ENCODE data around the gene KIF15.

The KIF15 gene, protein sequence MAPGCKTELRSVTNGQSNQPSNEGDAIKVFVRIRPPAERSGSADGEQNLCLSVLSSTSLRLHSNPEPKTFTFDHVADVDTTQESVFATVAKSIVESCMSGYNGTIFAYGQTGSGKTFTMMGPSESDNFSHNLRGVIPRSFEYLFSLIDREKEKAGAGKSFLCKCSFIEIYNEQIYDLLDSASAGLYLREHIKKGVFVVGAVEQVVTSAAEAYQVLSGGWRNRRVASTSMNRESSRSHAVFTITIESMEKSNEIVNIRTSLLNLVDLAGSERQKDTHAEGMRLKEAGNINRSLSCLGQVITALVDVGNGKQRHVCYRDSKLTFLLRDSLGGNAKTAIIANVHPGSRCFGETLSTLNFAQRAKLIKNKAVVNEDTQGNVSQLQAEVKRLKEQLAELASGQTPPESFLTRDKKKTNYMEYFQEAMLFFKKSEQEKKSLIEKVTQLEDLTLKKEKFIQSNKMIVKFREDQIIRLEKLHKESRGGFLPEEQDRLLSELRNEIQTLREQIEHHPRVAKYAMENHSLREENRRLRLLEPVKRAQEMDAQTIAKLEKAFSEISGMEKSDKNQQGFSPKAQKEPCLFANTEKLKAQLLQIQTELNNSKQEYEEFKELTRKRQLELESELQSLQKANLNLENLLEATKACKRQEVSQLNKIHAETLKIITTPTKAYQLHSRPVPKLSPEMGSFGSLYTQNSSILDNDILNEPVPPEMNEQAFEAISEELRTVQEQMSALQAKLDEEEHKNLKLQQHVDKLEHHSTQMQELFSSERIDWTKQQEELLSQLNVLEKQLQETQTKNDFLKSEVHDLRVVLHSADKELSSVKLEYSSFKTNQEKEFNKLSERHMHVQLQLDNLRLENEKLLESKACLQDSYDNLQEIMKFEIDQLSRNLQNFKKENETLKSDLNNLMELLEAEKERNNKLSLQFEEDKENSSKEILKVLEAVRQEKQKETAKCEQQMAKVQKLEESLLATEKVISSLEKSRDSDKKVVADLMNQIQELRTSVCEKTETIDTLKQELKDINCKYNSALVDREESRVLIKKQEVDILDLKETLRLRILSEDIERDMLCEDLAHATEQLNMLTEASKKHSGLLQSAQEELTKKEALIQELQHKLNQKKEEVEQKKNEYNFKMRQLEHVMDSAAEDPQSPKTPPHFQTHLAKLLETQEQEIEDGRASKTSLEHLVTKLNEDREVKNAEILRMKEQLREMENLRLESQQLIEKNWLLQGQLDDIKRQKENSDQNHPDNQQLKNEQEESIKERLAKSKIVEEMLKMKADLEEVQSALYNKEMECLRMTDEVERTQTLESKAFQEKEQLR (N-terminal part only)

DNA sequence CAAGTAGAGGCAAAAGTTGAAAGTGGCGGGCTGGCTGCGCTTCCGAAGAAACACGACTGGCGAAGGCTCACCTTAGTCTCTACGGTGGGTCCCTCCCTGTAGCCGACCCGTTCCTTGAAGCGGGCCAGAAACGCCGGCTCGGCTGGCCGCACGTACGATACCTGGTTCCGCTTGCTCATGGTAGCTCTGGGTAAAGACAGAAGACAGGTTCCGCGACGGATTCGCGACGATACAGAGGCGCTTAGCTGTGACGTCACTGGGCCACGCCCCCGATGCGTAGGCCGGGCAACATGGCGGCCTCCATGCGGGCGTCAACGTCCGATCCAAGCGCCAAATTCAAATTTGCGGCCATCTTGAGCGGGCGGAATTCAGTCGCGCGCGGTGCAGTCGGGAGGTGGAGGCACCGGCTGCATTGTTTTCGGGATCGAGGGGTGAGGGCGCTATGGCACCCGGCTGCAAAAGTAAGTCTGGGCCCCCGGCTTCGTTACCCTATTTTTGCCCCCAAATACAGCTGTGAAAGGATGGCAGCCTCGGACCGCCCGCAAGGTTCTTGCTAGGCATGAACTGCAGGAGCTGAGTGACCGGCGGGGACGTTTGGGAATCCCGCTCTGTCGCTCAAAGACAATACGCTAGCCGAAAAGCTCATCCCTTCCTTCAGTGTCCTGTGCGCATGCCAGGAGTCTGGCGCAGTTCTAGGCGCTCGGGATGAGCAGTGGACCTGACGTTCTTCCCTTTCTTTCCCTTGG, at the start of gene KIF15, which contains the start of gene KIAA1143:
KIF15 (plus strand) TSS at position 371 of the 746 bp plus-strand sequence; CDS start at position 443, 72 bp downstream.
KIAA1143 (minus strand) TSS at position 196 of the 746 bp plus-strand sequence; CDS start at position 179, 17 bp downstream.
- peak within 1 kb of the TSS; percentile 94 for H3K4me3 ChIP-seq (ENCODE audit: control insufficient read depth, low read depth, low read length)
- DNase-seq (ENCODE audit: low read depth) = peak; percentile 95
- TF ChIP-seq, protein P1, sequence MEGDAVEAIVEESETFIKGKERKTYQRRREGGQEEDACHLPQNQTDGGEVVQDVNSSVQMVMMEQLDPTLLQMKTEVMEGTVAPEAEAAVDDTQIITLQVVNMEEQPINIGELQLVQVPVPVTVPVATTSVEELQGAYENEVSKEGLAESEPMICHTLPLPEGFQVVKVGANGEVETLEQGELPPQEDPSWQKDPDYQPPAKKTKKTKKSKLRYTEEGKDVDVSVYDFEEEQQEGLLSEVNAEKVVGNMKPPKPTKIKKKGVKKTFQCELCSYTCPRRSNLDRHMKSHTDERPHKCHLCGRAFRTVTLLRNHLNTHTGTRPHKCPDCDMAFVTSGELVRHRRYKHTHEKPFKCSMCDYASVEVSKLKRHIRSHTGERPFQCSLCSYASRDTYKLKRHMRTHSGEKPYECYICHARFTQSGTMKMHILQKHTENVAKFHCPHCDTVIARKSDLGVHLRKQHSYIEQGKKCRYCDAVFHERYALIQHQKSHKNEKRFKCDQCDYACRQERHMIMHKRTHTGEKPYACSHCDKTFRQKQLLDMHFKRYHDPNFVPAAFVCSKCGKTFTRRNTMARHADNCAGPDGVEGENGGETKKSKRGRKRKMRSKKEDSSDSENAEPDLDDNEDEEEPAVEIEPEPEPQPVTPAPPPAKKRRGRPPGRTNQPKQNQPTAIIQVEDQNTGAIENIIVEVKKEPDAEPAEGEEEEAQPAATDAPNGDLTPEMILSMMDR (conservative IDR thresholded peaks at IDR 0.05; ENCODE audit: control insufficient read depth, insufficient read depth, low read depth, low read length) = no peak

DNA sequence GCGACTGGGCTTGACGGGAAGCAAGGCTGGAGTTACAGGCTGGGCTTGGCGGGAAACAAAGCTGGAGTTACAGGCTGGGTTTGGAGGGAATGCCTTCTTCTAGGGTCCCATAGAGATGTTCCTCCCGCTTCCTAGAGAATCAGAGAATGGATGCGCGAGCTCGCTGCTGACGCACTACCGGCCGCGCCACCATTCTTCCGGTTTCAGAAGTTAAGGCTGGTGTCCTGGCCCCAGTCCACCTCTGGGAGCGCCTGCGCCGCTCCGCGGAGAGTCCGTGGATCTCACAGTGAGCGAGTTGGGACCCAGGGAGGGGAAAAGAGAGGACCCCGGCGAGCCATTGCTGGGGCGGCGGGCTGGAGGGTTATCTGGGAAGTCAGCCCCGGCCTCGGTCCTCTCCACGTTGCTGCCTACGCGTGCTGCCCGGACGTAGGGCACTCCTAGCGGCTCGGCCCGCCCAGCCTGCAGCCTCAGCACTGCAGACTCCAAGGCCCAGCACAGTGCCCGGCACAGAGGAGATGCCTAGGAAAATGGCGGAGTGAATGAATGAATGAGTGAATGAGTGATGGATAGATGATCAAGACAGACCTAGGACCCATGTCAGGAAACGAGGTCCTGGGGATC, 49.0 kb upstream of the KIF15 start, which contains the start of gene ZNF502:
ZNF502 (plus strand) TSS at position 206 of the 621 bp plus-strand sequence. CDS start 7,602 bp downstream, outside the sequence.
- peak within 1 kb of the TSS; percentile 81 for H3K4me3 ChIP-seq (ENCODE audit: control insufficient read depth, low read depth, low read length)
- peak; percentile 89 for DNase-seq (ENCODE audit: low read depth)
- TF ChIP-seq, protein P1 (conservative IDR thresholded peaks at IDR 0.05; ENCODE audit: control insufficient read depth, insufficient read depth, low read depth, low read length) = peak; percentile 25

DNA sequence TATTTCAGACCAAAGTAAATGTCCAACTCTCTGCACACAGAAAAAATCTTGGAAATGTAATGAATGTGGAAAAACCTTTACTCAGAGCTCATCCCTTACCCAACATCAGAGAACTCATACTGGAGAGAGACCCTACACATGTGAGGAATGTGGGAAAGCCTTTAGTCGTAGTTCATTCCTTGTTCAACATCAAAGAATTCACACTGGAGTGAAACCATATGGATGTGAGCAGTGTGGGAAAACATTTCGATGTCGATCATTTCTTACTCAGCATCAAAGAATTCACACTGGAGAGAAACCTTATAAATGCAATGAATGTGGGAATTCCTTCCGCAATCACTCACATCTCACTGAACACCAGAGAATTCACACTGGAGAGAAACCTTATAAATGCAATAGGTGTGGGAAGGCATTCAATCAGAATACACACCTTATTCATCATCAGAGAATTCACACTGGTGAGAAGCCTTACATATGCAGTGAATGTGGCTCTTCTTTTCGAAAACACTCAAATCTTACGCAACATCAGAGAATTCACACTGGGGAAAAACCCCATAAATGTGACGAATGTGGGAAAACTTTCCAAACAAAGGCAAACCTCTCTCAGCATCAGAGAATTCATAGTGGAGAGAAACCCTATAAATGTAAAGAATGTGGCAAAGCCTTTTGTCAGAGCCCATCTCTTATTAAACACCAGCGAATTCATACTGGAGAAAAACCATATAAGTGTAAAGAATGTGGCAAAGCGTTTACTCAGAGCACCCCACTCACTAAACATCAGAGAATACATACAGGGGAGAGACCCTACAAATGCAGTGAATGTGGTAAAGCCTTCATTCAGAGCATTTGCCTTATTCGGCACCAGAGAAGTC, 40.1 kb upstream of the KIF15 start:
- DNase-seq (ENCODE audit: low read depth) = peak; percentile 30
- TF ChIP-seq, protein P1 (conservative IDR thresholded peaks at IDR 0.05; ENCODE audit: control insufficient read depth, insufficient read depth, low read depth, low read length) = no peak
- H3K4me3 ChIP-seq (ENCODE audit: control insufficient read depth, low read depth, low read length) = no peak overlapping the region

DNA sequence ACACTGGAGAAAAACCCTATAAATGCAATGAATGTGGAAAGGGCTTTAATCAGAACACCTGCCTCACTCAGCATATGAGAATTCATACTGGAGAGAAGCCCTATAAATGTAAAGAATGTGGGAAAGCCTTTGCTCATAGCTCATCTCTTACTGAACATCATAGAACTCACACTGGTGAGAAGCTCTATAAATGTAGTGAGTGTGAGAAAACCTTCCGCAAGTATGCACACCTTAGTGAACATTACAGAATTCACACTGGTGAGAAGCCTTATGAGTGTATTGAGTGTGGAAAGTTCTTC, 39.5 kb upstream of the KIF15 start:
- TF ChIP-seq, protein P1 (conservative IDR thresholded peaks at IDR 0.05; ENCODE audit: control insufficient read depth, insufficient read depth, low read depth, low read length) = no peak
- no peak overlapping the region for H3K4me3 ChIP-seq (ENCODE audit: control insufficient read depth, low read depth, low read length)
- no peak for DNase-seq (ENCODE audit: low read depth)

DNA sequence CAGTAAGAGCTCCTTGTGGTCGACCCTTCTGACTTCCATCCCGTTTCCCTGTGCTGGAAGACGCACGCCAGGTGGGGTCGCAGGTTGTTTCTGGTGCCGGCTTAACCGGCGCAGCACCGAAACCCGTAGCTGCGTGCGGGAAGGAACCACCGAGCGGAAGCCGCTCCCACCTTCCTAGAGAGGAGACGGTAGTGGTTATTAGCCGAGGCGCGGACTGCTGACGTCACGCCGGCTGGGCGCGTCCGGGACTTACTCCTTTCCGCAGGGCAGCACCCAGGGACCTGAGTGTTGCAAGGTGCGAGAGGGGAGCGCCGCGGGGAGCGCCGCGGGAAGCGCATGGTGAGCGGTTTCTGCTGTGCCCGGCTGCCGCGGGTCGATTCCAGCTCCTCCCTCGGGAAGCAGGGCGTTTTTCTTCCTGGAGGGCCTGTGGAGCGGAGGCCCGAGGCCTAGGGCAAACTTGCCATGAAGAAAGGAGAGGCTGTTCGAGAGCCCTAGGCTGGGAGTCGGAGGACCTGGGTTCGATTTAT, 32.1 kb upstream of the KIF15 start, which contains the start of gene ZNF501:
ZNF501 (plus strand) TSS at position 252 of the 527 bp plus-strand sequence. CDS start 4,787 bp downstream, outside the sequence.
- peak; percentile 94 for DNase-seq (ENCODE audit: low read depth)
- peak within 1 kb of the TSS; percentile 82 for H3K4me3 ChIP-seq (ENCODE audit: control insufficient read depth, low read depth, low read length)
- TF ChIP-seq, protein P1 (conservative IDR thresholded peaks at IDR 0.05; ENCODE audit: control insufficient read depth, insufficient read depth, low read depth, low read length) = no peak

Measured in fibroblast of mammary gland (primary cell).